K562 (cell line): ENCODE measurements around the gene EIF1. TPM values are rescaled to one million over a fixed set of nuclear protein-coding genes. Genes with fewer than 3 reads are reported as not detected.

Experiments used
- ATAC-seq: fragments of 200-7000 bp; cut with Tn5 transposase; 3 replicates; pipeline ENCODE4 v1.9.1; 2020; ENCODE audit warnings: moderate library complexity
- BruUV-seq: library from RNA; stranded (reverse); fragments of 400-500 nt; replicated peaks from 2 replicates; lab custom pipeline; 2021; lab: Mats Ljungman, UMichigan
- CTCF ChIA-PET: fragments of 300-600 bp; formaldehyde crosslinking; extraction: SDS; loops from one replicate; lab custom pipeline; 2021; ENCODE audit warnings: low intra/inter-chr PET ratio; lab: Yijun Ruan, JAX
- POLR2A ChIA-PET: fragments of 300-600, 350-650 bp; sonication (Branson Sonifier 250); formaldehyde crosslinking; extraction: SDS; loops from one replicate; lab custom pipeline; 2021; ENCODE audit warnings: antibody characterized with exemption, inconsistent platforms; lab: Yijun Ruan, JAX
- DNase-seq, 4 experiments: peaks; one replicate each; pipeline versions ENCODE4 v3.0.0 to v3.0.0-alpha.2; 2011 to 2018; ENCODE audit warnings: low spot score in 3 of 4, mixed read lengths in 3 of 4; ENCODE audit errors: extremely low read depth in 1 of 4
- FAIRE-seq: peaks from 2 replicates; lab custom pipeline; 2011; peaks lifted over from hg19 to GRCh38; lab: Jason Lieb, UNC
- H2AFZ ChIP-seq: 2 replicates; pipeline ENCODE4 v1.6.0; 2011; ENCODE audit warnings: low read depth, low read length, control low read depth, inconsistent platforms
- H3K27ac ChIP-seq: fragments of 200-600 bp; 3 replicates; pipeline ENCODE4 v1.8.0; 2011; ENCODE audit warnings: low read depth, mild to moderate bottlenecking, control low read depth, inconsistent platforms, low read length, moderate library complexity, mixed read lengths; ENCODE audit errors: extremely low read depth
- H3K27me3 ChIP-seq, 2 experiments: fragments of 300-600 bp in 1 of 2; 2 replicates in 1 of 2; 3 replicates in 1 of 2; pipeline versions ENCODE4 v1.6.0 to v1.8.0; 2011; ENCODE audit warnings: inconsistent platforms in 2 of 2, low read length in 2 of 2, mild to moderate bottlenecking in 1 of 2, mixed read lengths in 1 of 2, moderate library complexity in 1 of 2; ENCODE audit not compliant: control insufficient read depth in 2 of 2, insufficient read depth in 2 of 2
- H3K36me3 ChIP-seq: fragments of 300-600 bp; 3 replicates; pipeline ENCODE4 v1.8.0; 2011; ENCODE audit warnings: mild to moderate bottlenecking, low read length, inconsistent platforms; ENCODE audit not compliant: control insufficient read depth, insufficient read depth
- H3K4me1 ChIP-seq, 2 experiments: fragments of 200-600 bp in 1 of 2; replicated peaks in 1 of 2; 2 replicates in 1 of 2; 3 replicates in 1 of 2; pipeline versions ENCODE4 v1.5.1 to v1.8.0; 2011; ENCODE audit warnings: inconsistent platforms in 2 of 2, low read length in 2 of 2, mild to moderate bottlenecking in 1 of 2, mixed read lengths in 1 of 2, moderate library complexity in 1 of 2; ENCODE audit not compliant: control insufficient read depth in 2 of 2, insufficient read depth in 2 of 2
- H3K4me2 ChIP-seq: 2 replicates; pipeline ENCODE4 v1.6.1; 2011; ENCODE audit warnings: low read length, control low read depth, inconsistent platforms, mixed read lengths; ENCODE audit not compliant: insufficient read depth
- H3K4me3 ChIP-seq: fragments of 200-600 bp; sonication (generic), shearing (Covaris generic); 2 replicates; pipeline ENCODE4 v1.5.1; 2016; ENCODE audit warnings: control low read depth, inconsistent platforms
- H3K79me2 ChIP-seq: fragments of 200-600 bp; 3 replicates; pipeline ENCODE4 v1.8.0; 2011; ENCODE audit warnings: low read length, inconsistent platforms; ENCODE audit not compliant: control insufficient read depth, insufficient read depth
- H3K9ac ChIP-seq, 2 experiments: 2 replicates each; pipeline versions ENCODE4 v1.6.0 to v1.6.1; 2011; ENCODE audit warnings: low read depth in 2 of 2, low read length in 2 of 2, control low read depth in 1 of 2, inconsistent platforms in 1 of 2, mild to moderate bottlenecking in 1 of 2, mixed read lengths in 1 of 2; ENCODE audit not compliant: insufficient read depth in 1 of 2
- H3K9me1 ChIP-seq: one replicate; pipeline ENCODE4 v1.6.0; 2011; ENCODE audit warnings: inconsistent platforms, mild to moderate bottlenecking, low read length, moderate library complexity; ENCODE audit not compliant: control insufficient read depth, insufficient read depth
- H3K9me3 ChIP-seq: replicated peaks from 2 replicates; pipeline ENCODE4 v1.5.1; 2011; ENCODE audit warnings: low read depth, low read length, inconsistent platforms; ENCODE audit not compliant: control insufficient read depth, insufficient read depth
- H4K20me1 ChIP-seq: replicated peaks from 2 replicates; pipeline ENCODE4 v1.6.1; 2011; ENCODE audit warnings: low read length, inconsistent platforms, mixed read lengths; ENCODE audit not compliant: control insufficient read depth, insufficient read depth
- CC2D1A ChIP-seq: fragments of 450-650 bp; IDR thresholded peaks from 2 replicates; pipeline ENCODE4 v1.6.1; 2017; ENCODE audit warnings: mild to moderate bottlenecking
- CTCFL ChIP-seq: IDR thresholded peaks from 2 replicates; pipeline ENCODE4 v1.6.1; 2011; ENCODE audit warnings: borderline replicate concordance, low read depth, mild to moderate bottlenecking, moderate library complexity, low read length; ENCODE audit not compliant: insufficient read depth, poor library complexity, severe bottlenecking
- ETV1 ChIP-seq: fragments of 450-650 bp; conservative IDR thresholded peaks from 2 replicates; pipeline ENCODE4 v1.6.1; 2016; ENCODE audit warnings: missing genetic modification characterization, control low read depth, low read depth, missing compliant biosample characterization
- FOXJ2 ChIP-seq: fragments of 200-800 bp; sonication (Bioruptor generic); IDR thresholded peaks from 2 replicates; pipeline ENCODE4 v1.6.1; 2016; ENCODE audit warnings: missing genetic modification characterization, missing compliant biosample characterization
- HOXB6 ChIP-seq: fragments of 250-450 bp; sonication (Bioruptor Pico); IDR thresholded peaks from 2 replicates; pipeline ENCODE4 v1.5.1; 2022; ENCODE audit warnings: mild to moderate bottlenecking, borderline replicate concordance
- MED1 ChIP-seq: sonication (generic); formaldehyde crosslinking; IDR thresholded peaks from 2 replicates; pipeline ENCODE4 v1.8.1; 2023; ENCODE audit warnings: missing genetic modification reagents, borderline replicate concordance
- PKNOX1 ChIP-seq: fragments of 450-650 bp; IDR thresholded peaks from 2 replicates; pipeline ENCODE4 v1.6.1; 2016
- PTRF ChIP-seq: fragments of 450-650 bp; IDR thresholded peaks from 2 replicates; pipeline ENCODE4 v1.6.1; 2016; ENCODE audit warnings: mild to moderate bottlenecking, missing genetic modification characterization, missing compliant biosample characterization
- SLC30A9 ChIP-seq: fragments of 250-450 bp; sonication (Bioruptor Pico); IDR thresholded peaks from 2 replicates; pipeline ENCODE4 v1.8.0; 2022; ENCODE audit warnings: mild to moderate bottlenecking, moderate library complexity
- XRCC5 ChIP-seq: fragments of 200-400 bp; formaldehyde crosslinking; IDR thresholded peaks from 2 replicates; pipeline ENCODE4 v1.6.1; 2017; ENCODE audit warnings: low read depth, mild to moderate bottlenecking, low read length
- ZC3H4 ChIP-seq: sonication (generic); formaldehyde crosslinking; IDR thresholded peaks from 2 replicates; pipeline ENCODE4 v1.9.0; 2021; ENCODE audit warnings: missing genetic modification reagents, borderline replicate concordance
- ZNF124 ChIP-seq: sonication (generic); formaldehyde crosslinking; IDR thresholded peaks from 2 replicates; pipeline ENCODE4 v1.8.1; 2022; ENCODE audit warnings: missing genetic modification reagents
- ZNF134 ChIP-seq: fragments of 250-450 bp; sonication (Bioruptor Pico); conservative IDR thresholded peaks from 2 replicates; pipeline ENCODE4 v1.4.0; 2020
- ZNF3 ChIP-seq: fragments of 250-450 bp; sonication (Bioruptor Pico); IDR thresholded peaks from 2 replicates; pipeline ENCODE4 v1.5.0; 2021; ENCODE audit warnings: mild to moderate bottlenecking, moderate library complexity
- WGBS: fragments of 100-300 bp; shearing (Covaris generic); methylation state at CpG from one replicate; pipeline ENCODE4 v1.1.6; 2016; ENCODE audit warnings: low coverage, mixed read lengths; ENCODE audit not compliant: insufficient coverage; ENCODE audit errors: missing lambda C conversion rate; 5-methylcytosine and 5-hydroxymethylcytosine counted together
- in situ Hi-C: fragments of 300-500 bp; cut with MboI; formaldehyde crosslinking; loops from 4 replicates; pipeline ENCODE4 v1.15.0; 2018; ENCODE audit warnings: inconsistent platforms, mixed read lengths
- intact Hi-C: fragments of 100-400 bp; cut with micrococcal nuclease; formaldehyde crosslinking; loops from 2 replicates; pipeline ENCODE4 v1.14.2; 2022
- polyA plus RNA-seq, 8 experiments: library from polyadenylated mRNA; depleted of rRNA in 4 of 8; stranded (reverse) in 5 of 8; unstranded in 3 of 8; fragments of >200 nt; fragmentation: Nextera tagmentation in 2 of 8; fragmentation: Illumina TruSeq in 1 of 8; extraction: Ambion mirVana in 2 of 8; extraction: Trizol in 1 of 8; gene quantifications; 2 replicates each; pipeline versions ENCODE4 v1.2.1 to v1.2.3, GENCODE V29; 2011 to 2014; ENCODE audit warnings: inconsistent platforms in 1 of 8, missing spikeins in 1 of 8
- total RNA-seq, 7 experiments: library from RNA; depleted of rRNA in 6 of 7; stranded (reverse); fragments of >200 nt in 6 of 7; fragmentation: Illumina TruSeq in 2 of 7; extraction: Trizol in 2 of 7; gene quantifications; 2 replicates each; pipeline versions ENCODE4 v1.2.1 to v1.2.3, GENCODE V29; 2011 to 2021; ENCODE audit warnings: low replicate concordance in 1 of 7

Gene EIF1
- total and polyA plus RNA-seq, 9 of the 15 experiments (the other 6 are each of a cell fraction or from before 2014, with no cell fraction given): 67.0 to 1,204 (median 320) TPM

- no peak for TF ChIP-seq PTRF (tag)
Measured at GRCh38 chr17:41728056-41728455, 39.4 kb downstream of the EIF1 start (continued).

GRCh38 chr17:41730479-41730878 is 41.8 kb downstream of the EIF1 start:
- no peak for TF ChIP-seq ETV1 (tag)
- no peak for TF ChIP-seq CTCFL
- TF ChIP-seq MED1 (CRISPR knock-in tag): no peak
- no peak for TF ChIP-seq HOXB6 (CRISPR knock-in tag)
- no peak for TF ChIP-seq PKNOX1
- TF ChIP-seq ZNF3 (CRISPR knock-in tag): no peak
- TF ChIP-seq ZNF134 (CRISPR knock-in tag): no peak
- no peak for TF ChIP-seq ZNF124
- TF ChIP-seq XRCC5: no peak
- no peak for TF ChIP-seq CC2D1A
- no peak for TF ChIP-seq FOXJ2 (tag)
- TF ChIP-seq SLC30A9: no peak
- TF ChIP-seq ZC3H4 (CRISPR knock-in tag): no peak
- intact Hi-C loops (no loop called here), in situ Hi-C loops (loop anchor here (25.0 kb wide), 1 partner anchor 382 kb away; the partner anchor contains the start of genes DHX58, HSPB9 and KAT2A)
- FAIRE-seq: peak; percentile 48
- DNase-seq: no peak
- no peaks in the 10 kb centered on the region for H3K9me3 ChIP-seq
- ChIA-PET POLR2A (interaction anchor here (0.9 to 2.3 kb wide), 2 partner anchors 12 to 41 kb away, joined by 3 to 21 read pairs; partner anchors contain the start of gene EIF1), CTCF (interaction anchor here (0.5 kb wide), 1 partner anchor 14 kb away, joined by 3 read pairs; no protein-coding TSS in a partner anchor)
- 3% methylated on average over 4 of the region's 4 CpGs for WGBS
- ATAC-seq: peak; percentile 7; the same call in 1 of the 3 replicates
- H3K4me3 ChIP-seq: no peak overlapping the region
- no peaks in the 10 kb centered on the region for H3K36me3 ChIP-seq
- no peak overlapping the region for H3K27ac ChIP-seq
- no peak overlapping the region for H2AFZ ChIP-seq
- no peaks in the 10 kb centered on the region for H3K79me2 ChIP-seq
- peaks cover 3 to 28% of the 10 kb centered on the region in 2 experiments; a peak in 3 of 5 replicates for H3K4me1 ChIP-seq
- no peak overlapping the region for H3K9ac ChIP-seq
- H3K27me3 ChIP-seq: peaks cover 23 to 42% of the 10 kb centered on the region in 2 experiments; a peak in 4 of 5 replicates
- H3K9me1 ChIP-seq: no peaks in the 10 kb centered on the region
- no peak overlapping the region for H3K4me2 ChIP-seq
- no peaks in the 10 kb centered on the region for H4K20me1 ChIP-seq
- BruUV-seq: no TSS peak
